Measurements from ENCODE around the gene RRP9.
"Not testable (repeated sequence)": the region's sequence is repeated elsewhere in the genome, so short reads cannot be mapped to it uniquely, and the experiment has no call there.

Gene RRP9

GRCh38 chr3:51941798-51942602, at the start of gene RRP9, which contains the start of gene PARP3:
RRP9 (minus strand) TSS chr3:51941904; CDS start chr3:51941867, 37 bp downstream.
PARP3 (plus strand) TSS chr3:51942363; CDS start chr3:51943356, 993 bp downstream.
- peak; percentile 99 to 100 for DNase-seq (ENCODE audit: low read depth in 2 of 2)

- not testable (repeated sequence) for DNase-seq (ENCODE audit: low read depth in 2 of 2)
These were observed 48.8 kb upstream of the RRP9 start for GRCh38 chr3:51990501-51990971.

GRCh38 chr3:51988286-51989146, 46.8 kb upstream of the RRP9 start:
- DNase-seq (ENCODE audit: low read depth in 2 of 2), result no peak

GRCh38 chr3:51987568-51987967, 45.9 kb upstream of the RRP9 start:
- DNase-seq (ENCODE audit: low read depth in 2 of 2), result no peak

- DNase-seq (ENCODE audit: low read depth in 2 of 2), result no peak
These were observed 44.6 kb upstream of the RRP9 start for GRCh38 chr3:51986010-51986947.

GRCh38 chr3:51985063-51985462, 43.4 kb upstream of the RRP9 start:
- DNase-seq (ENCODE audit: low read depth in 2 of 2), result no peak

GRCh38 chr3:51984269-51984647, 42.6 kb upstream of the RRP9 start:
- no peak for DNase-seq (ENCODE audit: low read depth in 2 of 2)

GRCh38 chr3:51983578-51984268, 42.0 kb upstream of the RRP9 start:
- no peak for DNase-seq (ENCODE audit: low read depth in 2 of 2)

GRCh38 chr3:51982838-51983577, 41.3 kb upstream of the RRP9 start, which contains the start of gene ACY1:
ACY1 (plus strand) TSS chr3:51983535; CDS start chr3:51984065, 530 bp downstream.
- DNase-seq (ENCODE audit: low read depth in 2 of 2), result peak; percentile 59 to 72

GRCh38 chr3:51982352-51982837, 40.7 kb upstream of the RRP9 start:
- no peak for DNase-seq (ENCODE audit: low read depth in 2 of 2)

GRCh38 chr3:51980253-51980652, 38.5 kb upstream of the RRP9 start:
- no peak for DNase-seq (ENCODE audit: low read depth in 2 of 2)

GRCh38 chr3:51978143-51978502, 36.4 kb upstream of the RRP9 start:
- DNase-seq (ENCODE audit: low read depth in 2 of 2), result no peak

GRCh38 chr3:51977446-51978142, 35.9 kb upstream of the RRP9 start:
- DNase-seq (ENCODE audit: low read depth in 2 of 2), result no peak

GRCh38 chr3:51975852-51976549, 34.3 kb upstream of the RRP9 start:
- DNase-seq (ENCODE audit: low read depth in 2 of 2), result no peak

GRCh38 chr3:51974963-51975851, 33.5 kb upstream of the RRP9 start, which contains the start of gene ABHD14A:
ABHD14A (plus strand) TSS chr3:51975064; CDS start chr3:51975136, 72 bp downstream.
- peak in 1 of 2 donors; percentile 46 for DNase-seq (ENCODE audit: low read depth in 2 of 2)

GRCh38 chr3:51974277-51974962, 32.7 kb upstream of the RRP9 start:
- no peak for DNase-seq (ENCODE audit: low read depth in 2 of 2)

GRCh38 chr3:51971350-51971749, 29.6 kb upstream of the RRP9 start:
- no peak for DNase-seq (ENCODE audit: low read depth in 2 of 2)
